GM19193 (cell line): ENCODE measurements around the gene UQCRC2.

Experiments
- POLR2A ChIP-seq: IDR thresholded peaks from 4 replicates; pipeline ENCODE4 v1.6.1; 2011; ENCODE audit not compliant: insufficient read depth, insufficient read length; ENCODE audit errors: extremely low read depth

Gene UQCRC2

DNA sequence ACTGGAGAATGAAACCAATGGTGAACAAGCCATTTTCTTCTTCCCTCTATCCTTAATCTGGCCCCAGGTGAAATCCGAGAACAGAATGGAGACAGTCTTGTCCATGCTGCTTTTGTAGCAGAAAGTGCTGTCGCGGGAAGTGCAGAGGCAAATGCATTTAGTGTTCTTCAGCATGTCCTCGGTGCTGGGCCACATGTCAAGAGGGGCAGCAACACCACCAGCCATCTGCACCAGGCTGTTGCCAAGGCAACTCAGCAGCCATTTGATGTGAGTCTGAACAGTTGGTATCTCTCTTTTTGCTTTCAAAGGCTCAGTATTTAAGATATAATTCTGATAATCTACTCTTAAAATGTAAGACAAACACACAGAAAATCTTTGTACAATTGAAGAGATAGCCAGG is 18.7 kb downstream of the UQCRC2 start:
- no peak for TF ChIP-seq POLR2A

DNA sequence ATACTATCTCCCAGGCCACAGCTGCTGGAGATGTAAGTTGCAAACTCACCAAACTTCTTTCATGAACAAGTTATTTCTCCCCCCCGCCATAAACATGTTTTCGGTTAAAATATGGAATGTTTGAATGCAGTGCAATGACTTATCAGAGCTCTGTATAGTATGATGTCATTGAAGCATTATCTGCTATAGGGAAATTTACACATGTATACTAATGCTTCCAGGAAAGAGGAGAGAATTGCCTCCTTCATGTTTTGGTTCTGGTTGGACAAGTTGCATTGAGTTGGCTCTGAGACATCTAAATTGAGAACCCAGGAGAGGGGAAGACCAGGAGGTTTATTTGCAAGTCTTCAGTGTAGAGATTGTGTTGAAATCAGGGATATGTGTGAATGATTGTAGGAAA is 20.8 kb downstream of the UQCRC2 start:
- no peak for TF ChIP-seq POLR2A

DNA sequence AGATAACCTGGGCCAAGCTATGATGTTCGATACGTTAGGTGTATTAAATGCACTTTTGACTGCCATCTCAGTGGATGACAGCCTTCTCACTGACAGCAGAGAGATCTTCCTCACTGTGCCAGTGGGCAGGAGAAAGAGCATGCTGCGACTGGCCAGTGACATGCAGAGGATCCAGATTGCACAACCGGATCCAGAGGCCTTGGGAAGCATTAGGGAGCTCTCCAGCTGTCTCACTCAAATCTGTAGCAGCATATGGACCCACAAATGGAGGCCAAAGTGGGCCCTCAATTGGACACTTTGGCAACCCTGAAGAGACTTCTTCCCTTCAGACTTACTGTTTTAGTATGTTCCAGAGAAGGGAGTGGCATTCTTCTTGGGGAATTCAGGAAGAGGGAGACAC is 26.9 kb downstream of the UQCRC2 start:
- TF ChIP-seq POLR2A: no peak

DNA sequence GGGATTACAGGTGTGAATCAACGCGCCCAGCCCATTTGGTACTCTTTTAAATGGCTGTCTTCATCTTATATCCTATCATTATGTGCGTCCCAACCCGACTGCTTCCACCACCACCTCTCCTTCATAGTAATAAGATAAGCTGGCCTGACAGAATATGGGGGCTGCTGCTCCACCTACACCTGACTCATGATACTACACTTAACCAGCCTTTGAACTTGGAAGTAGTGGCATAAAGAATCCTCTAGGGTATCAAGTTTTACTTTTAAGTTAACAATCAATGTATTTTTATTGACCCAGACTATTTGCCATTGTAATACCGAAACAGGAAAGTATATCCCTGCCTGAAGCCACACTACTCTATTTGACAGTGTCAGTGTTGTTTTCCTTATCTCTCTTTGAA is 28.9 kb downstream of the UQCRC2 start:
- no peak for TF ChIP-seq POLR2A

DNA sequence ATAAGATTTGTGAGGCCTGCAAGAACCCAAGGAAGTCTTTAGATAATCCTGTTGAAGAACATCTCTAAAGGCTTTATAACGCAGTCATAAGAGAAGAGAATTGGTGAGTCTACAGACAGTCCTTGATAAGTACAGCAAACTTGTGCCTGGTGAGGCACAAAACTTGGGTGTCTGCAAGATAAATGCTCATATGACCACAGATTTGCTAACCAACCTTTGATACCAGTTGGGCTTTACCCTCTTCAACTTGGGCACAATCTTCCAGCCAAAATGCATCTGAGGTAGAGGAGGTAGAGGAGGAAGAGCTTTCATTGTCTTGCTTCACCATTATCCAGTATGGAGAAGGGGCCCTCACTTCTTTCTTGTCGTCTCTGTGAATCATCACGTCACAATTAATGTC is 30.9 kb downstream of the UQCRC2 start:
- no peak for TF ChIP-seq POLR2A

DNA sequence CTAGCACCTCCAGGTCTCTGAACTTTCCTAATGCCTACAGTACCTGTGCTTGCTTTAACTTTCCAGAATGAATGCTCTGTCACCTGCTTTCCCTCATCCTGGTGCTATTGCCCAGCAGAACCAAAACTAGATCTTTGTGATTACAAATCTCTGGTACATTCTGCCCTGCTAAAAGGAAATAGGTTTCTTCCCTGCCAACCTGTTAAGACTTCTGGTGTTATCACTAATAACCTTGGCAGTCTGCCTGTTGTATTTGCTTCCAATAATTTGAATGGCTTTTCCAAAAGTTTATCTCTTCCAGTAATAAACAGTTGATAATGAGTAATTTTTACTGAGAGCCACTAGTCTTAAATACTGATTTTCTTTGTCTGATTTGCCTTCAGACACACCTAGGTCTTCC is 32.4 kb downstream of the UQCRC2 start:
- TF ChIP-seq POLR2A: no peak

DNA sequence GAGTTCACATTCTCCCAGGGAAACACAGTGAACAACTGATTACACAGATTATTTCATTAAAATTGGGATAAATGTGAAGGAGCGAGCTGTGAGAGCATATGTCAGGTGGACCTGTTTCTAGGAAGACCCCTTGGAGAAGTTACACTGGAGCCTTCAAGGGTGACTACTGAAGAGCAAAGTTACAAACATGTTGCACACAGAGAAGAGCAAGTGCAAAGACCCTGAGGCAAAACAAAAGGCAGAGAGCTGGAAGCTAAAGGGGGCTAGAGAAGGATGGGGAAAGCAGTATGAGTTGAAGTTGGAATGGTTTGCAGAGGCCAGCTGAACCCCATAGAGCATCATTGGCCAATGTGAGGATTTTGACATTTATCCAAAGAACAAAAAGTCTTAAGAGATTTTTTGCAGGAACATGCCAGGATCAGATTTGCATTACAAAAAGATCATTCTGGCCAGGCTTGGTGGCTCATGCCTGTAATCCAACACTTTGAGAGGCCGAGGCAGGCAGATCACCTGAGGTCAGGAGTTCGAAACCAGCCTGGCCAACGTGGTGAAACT is 33.6 kb downstream of the UQCRC2 start:
- TF ChIP-seq POLR2A: no peak

DNA sequence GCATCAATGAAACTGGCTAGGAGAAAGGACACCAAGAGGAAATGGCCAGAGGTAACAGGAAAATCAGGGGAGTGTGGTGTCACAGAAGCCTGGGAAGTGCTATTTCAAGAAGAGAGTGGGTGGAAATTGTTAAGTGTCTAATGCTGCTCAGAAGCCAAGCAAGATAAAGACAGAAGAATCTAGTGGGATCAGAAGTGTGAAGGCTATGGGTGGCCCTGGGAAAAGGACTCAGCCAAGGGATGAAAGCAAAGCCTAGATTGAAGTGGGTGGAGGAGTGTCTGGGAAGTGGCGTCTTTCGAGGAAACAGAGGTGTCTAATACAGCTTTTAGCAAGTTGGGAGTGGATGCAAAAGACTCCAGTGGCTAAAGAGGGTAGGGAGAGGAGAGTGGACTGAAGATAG is 34.3 kb downstream of the UQCRC2 start:
- no peak for TF ChIP-seq POLR2A

DNA sequence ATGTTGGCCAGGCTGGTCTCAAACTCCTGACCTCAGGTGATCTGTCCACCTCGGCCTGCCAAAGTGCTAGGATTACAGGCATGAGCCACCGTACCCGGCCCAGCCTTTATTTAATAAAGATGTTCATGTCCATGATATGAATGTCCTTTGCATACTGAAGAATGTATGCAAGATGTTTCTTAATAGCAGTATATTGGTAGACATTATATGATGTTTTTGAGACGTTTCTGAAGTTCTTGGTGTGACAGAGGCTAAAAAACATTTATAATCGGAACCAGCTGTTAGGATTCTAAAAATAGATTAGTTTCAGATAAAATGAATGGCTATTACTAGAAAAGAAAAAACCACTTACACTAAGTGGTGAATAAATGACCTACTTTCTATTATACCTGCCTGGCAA is 36.0 kb downstream of the UQCRC2 start:
- TF ChIP-seq POLR2A: no peak

DNA sequence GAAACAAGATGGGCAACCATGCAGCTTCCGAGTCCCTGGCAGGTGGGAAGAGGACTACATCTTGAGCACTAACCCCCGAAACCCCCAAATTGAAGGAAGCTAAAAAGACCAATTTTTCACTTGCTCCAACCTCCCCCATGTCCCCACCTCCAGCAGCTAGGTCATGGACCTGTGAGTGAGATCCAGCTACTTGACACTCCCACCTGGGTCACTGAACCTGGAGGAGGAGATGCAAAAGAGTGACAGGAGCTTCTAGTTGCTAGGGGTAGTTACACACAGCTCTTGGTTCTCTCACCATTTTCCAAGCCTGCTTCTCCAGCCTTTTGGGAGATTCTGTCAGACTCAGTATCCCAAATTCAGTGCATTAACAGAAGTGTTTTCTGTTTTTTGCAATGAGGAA is 36.6 kb downstream of the UQCRC2 start:
- TF ChIP-seq POLR2A: no peak

DNA sequence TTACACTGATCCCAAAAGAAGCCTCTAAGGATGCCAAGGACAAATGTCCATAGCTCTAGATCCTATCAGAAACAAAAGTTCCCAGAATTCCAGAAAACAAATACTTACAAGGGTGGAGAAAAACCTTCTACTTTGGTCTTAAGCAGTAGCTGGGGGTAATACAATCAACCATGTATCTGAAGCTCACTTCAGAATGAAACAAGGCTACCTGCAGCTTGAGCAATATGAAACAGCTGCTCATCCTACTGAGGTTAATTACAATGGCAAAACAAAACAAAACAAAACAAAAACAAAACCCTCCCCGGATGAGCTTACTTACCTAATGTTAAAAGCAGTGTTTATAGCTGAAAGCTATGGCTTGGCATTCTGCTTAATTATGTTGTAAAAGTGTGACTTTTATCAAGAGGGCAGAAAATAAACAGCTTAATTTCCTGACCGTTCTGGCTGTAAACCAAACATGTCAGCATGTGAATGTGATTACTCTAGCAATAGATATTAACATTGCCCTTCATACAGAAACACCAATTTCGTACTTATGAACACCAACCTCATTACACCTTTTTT is 37.3 kb downstream of the UQCRC2 start:
- no peak for TF ChIP-seq POLR2A

DNA sequence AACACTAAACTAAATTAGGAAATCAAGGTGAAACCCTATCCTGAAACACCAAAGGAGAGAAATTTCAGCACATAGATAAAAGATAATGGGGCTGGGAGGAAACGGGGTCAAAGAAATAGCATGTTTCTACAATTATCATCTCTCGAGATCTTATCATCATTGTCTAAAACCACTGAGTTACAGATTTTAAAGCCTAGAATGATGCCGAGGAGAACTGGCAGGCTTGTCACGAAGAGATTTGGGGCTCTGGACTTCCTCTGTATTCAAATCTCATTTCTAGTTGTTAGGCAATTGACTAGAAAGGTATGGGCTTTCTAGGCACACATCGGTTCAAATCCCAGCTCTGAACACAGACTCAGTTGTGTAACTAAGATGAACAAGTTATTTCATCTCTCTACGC is 38.5 kb downstream of the UQCRC2 start:
- no peak for TF ChIP-seq POLR2A

DNA sequence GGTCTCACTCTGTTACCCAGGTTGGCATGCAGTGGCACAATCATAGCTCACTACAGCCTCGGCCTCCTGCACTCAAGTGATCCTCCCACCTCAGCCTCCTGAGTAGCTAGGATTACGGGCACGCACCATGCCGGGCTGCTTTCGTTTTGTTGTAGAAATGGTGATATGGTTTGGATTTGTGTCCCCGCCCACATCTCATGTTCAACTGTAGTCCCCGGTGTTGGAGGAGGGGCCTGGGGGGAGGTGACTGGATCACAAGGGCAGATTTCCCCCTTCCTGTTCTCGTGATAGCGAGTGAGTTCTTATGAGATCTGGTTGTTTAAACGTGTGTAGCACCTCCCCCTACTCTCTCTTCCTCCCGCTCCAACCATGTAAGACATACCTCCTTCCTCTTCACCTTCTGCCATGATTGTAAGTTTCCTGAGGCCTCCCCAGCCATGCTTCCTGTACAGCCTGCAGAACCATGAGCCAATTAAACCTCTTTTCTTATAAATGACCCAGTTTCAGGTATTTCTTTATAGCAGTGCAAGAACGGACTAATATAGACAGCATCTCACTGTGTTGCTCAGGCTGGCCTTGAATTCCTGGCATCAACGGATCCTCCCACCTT is 41.8 kb downstream of the UQCRC2 start:
- no peak for TF ChIP-seq POLR2A

DNA sequence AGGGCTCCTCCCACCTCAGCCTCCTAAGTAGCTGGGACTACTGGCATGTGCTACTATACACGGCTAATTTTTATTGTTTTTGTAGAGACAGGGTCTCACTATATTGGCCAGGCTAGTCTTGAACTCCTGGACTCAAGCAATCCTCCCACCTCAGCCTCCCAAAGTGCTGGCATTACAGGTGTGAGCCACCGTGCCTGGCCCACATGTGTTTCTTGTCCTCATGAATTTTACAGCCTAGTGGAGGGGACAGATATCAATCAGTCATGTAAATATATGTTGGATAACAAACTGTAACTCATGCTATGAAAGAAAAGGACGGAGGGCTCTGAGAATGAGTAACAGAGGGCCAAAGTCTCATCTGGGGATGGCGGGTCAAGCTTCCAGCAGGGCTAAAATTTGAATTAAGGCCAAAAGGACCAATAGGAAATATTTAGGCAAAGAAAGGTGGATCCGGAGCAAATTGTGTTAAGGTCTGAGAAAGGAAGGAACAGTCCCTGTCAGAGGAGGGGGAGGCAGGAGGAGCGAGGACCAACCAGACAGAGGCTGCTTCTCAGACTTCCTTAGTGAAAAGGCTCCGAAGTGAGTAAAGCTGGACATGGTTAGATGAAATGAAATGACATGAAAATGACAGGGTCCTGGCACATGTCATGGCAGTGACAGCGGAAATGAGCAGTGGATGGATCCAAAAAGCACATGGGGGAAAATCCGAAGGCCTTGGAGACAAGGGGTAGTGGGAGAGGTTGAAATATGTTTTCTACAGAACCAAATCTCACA is 43.9 kb downstream of the UQCRC2 start:
- TF ChIP-seq POLR2A: no peak

DNA sequence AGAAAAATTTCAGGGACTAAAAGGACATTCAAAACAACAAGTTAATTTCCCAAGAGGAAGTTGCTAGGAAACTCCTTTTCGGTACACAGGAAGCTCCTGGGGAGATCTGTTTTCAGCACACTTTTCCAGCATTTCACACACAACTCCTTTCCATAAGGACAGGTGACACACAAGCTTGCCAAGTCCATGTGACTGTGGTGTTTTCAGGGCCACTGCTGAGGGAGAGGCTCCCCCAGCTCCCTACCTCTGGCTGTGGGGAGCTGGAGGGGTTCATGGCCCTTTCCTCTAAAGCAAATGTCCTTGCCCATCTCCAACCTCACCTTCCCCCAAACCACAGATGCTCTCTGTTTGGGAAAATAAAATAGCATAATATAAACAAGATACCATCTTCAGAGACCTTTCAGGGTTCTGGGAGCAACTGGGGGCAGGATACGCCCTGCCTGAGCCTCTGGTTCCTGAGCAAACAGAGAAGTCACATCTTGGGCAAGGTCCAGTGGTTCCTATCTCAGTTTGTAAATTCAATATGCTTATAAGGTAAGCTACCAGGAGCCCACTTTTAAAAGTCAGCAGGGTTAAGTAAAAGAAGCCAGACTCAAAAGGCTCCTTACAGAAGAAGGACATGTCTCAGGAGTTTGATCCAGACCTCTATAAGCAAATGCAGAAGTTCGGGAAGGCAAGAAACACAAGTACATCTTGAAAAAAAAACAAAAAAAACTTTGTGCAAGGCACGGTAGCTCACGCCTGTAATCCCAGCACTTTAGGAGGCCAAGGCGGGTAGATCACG is 44.7 kb downstream of the UQCRC2 start:
- TF ChIP-seq POLR2A: no peak

DNA sequence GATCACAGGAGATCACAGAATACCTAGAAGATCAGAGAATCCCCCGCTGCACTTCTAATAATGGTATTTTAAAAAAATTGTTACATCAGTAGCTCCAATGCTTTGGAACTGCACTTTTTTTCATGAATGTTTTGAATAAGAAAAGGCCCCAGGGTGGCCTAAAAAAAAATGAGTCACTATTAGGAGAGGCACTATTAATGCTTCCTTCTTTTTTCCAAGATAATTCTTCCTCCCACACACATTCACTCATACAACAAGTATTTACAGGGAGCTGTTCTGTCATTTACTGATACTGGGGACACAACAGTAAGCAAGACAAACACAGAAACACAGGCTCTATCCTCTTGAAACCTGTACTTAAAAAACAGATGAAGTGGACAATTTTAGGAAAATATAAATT is 48.4 kb downstream of the UQCRC2 start:
- no peak for TF ChIP-seq POLR2A

DNA sequence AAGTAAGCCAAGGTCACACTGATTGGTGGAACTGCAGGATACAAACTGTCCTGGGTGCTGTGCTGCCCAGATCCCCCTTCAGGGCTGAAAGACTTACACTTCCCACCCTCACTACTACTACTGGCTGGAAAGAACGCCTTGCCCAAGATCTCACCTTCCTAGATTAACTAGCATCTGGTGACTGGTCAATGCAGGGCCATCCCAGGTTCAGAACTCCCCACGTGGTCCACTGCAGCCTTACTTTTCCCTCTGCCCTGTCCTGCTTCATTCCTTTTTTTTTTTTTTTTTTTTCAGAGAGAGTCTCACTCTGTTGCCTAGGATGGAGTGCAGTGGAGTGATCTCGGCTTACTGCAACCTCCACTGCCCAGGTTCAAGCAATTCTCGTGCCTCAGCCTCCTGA is 50.0 kb downstream of the UQCRC2 start:
- no peak for TF ChIP-seq POLR2A
